ENCODE results near the gene ZIC1.

The ZIC1 gene

DNA sequence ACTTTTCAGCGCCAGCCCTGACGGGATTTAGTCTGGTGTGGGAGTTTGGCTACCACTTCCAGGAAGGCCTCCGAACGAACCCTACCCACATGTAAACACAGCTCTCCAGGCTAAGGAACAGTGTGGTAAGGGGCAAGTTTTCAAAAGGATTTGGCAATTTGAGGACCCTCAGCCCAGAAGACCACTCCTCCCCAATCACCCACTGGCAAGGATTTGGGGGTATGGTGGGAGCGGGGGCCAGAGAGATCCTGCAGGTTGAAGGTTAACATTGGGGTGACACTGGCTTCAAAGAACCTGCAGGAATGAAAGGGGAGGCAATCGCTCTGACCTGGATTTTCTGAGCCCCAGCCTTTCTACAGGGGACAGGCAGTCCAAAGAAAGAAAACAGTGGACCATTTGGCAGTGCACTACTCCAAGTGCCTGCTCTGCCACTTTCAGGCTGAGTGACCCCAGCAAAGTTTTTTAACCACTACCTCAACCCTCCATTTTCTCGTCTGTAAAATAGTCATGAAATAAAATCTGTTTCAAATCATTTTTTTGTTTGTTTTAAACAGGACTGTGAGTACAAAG, 37.3 kb upstream of the ZIC1 start (continued):
- TF ChIP-seq, protein P1, sequence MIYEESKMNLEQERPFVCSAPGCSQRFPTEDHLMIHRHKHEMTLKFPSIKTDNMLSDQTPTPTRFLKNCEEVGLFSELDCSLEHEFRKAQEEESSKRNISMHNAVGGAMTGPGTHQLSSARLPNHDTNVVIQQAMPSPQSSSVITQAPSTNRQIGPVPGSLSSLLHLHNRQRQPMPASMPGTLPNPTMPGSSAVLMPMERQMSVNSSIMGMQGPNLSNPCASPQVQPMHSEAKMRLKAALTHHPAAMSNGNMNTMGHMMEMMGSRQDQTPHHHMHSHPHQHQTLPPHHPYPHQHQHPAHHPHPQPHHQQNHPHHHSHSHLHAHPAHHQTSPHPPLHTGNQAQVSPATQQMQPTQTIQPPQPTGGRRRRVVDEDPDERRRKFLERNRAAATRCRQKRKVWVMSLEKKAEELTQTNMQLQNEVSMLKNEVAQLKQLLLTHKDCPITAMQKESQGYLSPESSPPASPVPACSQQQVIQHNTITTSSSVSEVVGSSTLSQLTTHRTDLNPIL (CRISPR knock-in tag; IDR thresholded peaks at IDR 0.05; ENCODE audit: low read depth) = no peak

DNA sequence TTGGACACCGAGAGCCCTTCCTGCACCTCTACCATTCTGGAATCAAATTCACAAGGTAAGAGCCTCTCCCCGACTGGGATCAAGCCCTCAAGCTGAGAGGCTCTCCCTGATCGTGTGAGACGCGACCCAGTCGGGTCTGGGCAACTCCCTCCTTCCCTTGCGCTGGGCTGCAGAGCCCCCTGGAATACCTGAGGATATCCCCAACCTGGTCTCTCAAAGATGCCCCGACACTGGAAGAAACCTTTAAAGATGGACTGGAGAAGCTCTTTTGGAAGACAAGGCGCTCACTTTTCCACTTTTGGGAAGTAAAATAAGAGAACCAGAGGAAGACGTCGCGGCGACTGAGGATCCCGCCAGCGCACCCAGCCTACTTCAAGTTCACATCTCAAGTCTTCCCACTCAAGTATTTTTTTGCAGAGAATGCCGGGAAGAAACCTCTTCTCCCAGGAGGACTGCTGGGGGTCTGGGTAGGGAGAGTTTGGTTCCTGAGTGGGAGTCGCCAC, 36.6 kb upstream of the ZIC1 start:
- ATAC-seq = no peak
- TF ChIP-seq PPARA (CRISPR knock-in tag; IDR thresholded peaks at IDR 0.05; ENCODE audit: borderline replicate concordance) = no peak
- TF ChIP-seq BACH2 (CRISPR knock-in tag; IDR thresholded peaks at IDR 0.05; ENCODE audit: borderline replicate concordance) = no peak
- TF ChIP-seq ZNF565 (CRISPR knock-in tag; conservative IDR thresholded peaks at IDR 0.05; ENCODE audit: low read depth) = no peak
- TF ChIP-seq TCF4 (CRISPR knock-in tag; IDR thresholded peaks at IDR 0.05; ENCODE audit: borderline replicate concordance) = no peak
- no peak for TF ChIP-seq ARNTL (CRISPR knock-in tag; IDR thresholded peaks at IDR 0.05; ENCODE audit: borderline replicate concordance, low read depth)
- TF ChIP-seq, protein P2, sequence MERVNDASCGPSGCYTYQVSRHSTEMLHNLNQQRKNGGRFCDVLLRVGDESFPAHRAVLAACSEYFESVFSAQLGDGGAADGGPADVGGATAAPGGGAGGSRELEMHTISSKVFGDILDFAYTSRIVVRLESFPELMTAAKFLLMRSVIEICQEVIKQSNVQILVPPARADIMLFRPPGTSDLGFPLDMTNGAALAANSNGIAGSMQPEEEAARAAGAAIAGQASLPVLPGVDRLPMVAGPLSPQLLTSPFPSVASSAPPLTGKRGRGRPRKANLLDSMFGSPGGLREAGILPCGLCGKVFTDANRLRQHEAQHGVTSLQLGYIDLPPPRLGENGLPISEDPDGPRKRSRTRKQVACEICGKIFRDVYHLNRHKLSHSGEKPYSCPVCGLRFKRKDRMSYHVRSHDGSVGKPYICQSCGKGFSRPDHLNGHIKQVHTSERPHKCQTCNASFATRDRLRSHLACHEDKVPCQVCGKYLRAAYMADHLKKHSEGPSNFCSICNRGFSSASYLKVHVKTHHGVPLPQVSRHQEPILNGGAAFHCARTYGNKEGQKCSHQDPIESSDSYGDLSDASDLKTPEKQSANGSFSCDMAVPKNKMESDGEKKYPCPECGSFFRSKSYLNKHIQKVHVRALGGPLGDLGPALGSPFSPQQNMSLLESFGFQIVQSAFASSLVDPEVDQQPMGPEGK (CRISPR knock-in tag; IDR thresholded peaks at IDR 0.05; ENCODE audit: borderline replicate concordance) = no peak
- TF ChIP-seq, protein P1 (CRISPR knock-in tag; IDR thresholded peaks at IDR 0.05; ENCODE audit: low read depth) = no peak
- no peak for TF ChIP-seq CSDC2 (CRISPR knock-in tag; IDR thresholded peaks at IDR 0.05)

DNA sequence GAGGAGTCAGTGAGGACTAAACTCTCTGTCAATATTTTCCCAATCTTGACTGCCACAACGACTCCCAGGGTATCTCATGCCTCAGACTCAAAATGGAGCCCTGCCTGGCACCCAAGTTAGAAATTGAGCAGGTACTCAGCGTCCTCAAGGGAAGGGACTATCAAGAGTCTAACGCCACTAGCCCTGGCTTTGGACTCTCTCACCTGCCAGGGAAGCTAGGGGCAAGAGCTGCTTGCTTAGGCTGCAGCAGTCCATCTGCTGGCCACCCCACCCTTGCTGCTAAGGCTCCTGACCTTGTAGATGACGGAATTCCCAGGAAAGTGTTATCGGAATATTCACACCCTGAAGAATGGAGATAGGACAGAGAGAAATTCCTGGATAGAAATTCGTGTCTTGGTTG, 35.9 kb upstream of the ZIC1 start:
- TF ChIP-seq TCF4 (CRISPR knock-in tag; IDR thresholded peaks at IDR 0.05; ENCODE audit: borderline replicate concordance) (no peak), RARB (CRISPR knock-in tag; IDR thresholded peaks at IDR 0.05) (no peak), OSR1 (CRISPR knock-in tag; IDR thresholded peaks at IDR 0.05) (no peak), ZFP3 (CRISPR knock-in tag; IDR thresholded peaks at IDR 0.05) (no peak), SNAI2 (CRISPR knock-in tag; IDR thresholded peaks at IDR 0.05) (no peak), ESRRG (CRISPR knock-in tag; IDR thresholded peaks at IDR 0.05) (no peak), ZC3H10 (CRISPR knock-in tag; IDR thresholded peaks at IDR 0.05) (no peak), ZNF8 (CRISPR knock-in tag; IDR thresholded peaks at IDR 0.05) (no peak), TOX (CRISPR knock-in tag; IDR thresholded peaks at IDR 0.05; ENCODE audit: borderline replicate concordance) (no peak), ZNF565 (CRISPR knock-in tag; conservative IDR thresholded peaks at IDR 0.05; ENCODE audit: low read depth) (no peak), PPARA (CRISPR knock-in tag; IDR thresholded peaks at IDR 0.05; ENCODE audit: borderline replicate concordance) (no peak), BACH2 (CRISPR knock-in tag; IDR thresholded peaks at IDR 0.05; ENCODE audit: borderline replicate concordance) (no peak)
- TF ChIP-seq, protein P3, sequence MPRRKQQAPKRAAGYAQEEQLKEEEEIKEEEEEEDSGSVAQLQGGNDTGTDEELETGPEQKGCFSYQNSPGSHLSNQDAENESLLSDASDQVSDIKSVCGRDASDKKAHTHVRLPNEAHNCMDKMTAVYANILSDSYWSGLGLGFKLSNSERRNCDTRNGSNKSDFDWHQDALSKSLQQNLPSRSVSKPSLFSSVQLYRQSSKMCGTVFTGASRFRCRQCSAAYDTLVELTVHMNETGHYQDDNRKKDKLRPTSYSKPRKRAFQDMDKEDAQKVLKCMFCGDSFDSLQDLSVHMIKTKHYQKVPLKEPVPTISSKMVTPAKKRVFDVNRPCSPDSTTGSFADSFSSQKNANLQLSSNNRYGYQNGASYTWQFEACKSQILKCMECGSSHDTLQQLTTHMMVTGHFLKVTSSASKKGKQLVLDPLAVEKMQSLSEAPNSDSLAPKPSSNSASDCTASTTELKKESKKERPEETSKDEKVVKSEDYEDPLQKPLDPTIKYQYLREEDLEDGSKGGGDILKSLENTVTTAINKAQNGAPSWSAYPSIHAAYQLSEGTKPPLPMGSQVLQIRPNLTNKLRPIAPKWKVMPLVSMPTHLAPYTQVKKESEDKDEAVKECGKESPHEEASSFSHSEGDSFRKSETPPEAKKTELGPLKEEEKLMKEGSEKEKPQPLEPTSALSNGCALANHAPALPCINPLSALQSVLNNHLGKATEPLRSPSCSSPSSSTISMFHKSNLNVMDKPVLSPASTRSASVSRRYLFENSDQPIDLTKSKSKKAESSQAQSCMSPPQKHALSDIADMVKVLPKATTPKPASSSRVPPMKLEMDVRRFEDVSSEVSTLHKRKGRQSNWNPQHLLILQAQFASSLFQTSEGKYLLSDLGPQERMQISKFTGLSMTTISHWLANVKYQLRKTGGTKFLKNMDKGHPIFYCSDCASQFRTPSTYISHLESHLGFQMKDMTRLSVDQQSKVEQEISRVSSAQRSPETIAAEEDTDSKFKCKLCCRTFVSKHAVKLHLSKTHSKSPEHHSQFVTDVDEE (CRISPR knock-in tag; IDR thresholded peaks at IDR 0.05) = no peak
- TF ChIP-seq, protein P1 (CRISPR knock-in tag; IDR thresholded peaks at IDR 0.05; ENCODE audit: low read depth) = no peak
- TF ChIP-seq, protein P4, sequence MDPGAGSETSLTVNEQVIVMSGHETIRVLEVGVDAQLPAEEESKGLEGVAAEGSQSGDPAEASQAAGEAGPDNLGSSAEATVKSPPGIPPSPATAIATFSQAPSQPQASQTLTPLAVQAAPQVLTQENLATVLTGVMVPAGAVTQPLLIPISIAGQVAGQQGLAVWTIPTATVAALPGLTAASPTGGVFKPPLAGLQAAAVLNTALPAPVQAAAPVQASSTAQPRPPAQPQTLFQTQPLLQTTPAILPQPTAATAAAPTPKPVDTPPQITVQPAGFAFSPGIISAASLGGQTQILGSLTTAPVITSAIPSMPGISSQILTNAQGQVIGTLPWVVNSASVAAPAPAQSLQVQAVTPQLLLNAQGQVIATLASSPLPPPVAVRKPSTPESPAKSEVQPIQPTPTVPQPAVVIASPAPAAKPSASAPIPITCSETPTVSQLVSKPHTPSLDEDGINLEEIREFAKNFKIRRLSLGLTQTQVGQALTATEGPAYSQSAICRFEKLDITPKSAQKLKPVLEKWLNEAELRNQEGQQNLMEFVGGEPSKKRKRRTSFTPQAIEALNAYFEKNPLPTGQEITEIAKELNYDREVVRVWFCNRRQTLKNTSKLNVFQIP (CRISPR knock-in tag; IDR thresholded peaks at IDR 0.05; ENCODE audit: borderline replicate concordance, low read depth) = no peak
- no peak for ATAC-seq
